T-cell (primary cell): ENCODE measurements around the gene HK3. TPM values are rescaled to one million over a fixed set of nuclear protein-coding genes. Genes with fewer than 3 reads are reported as not detected.
A peak's percentile ranks its signal among the peaks of the same experiment; 100 is the strongest.
"Not testable (repeated sequence)": the region's sequence is repeated elsewhere in the genome, so short reads cannot be mapped to it uniquely, and the experiment has no call there.

ENCODE experiments used
- ATAC-seq, 4 experiments: fragments of 200-7000 bp in 3 of 4; fragments of 150-1000 bp in 1 of 4; cut with Tn5 transposase; replicated peaks in 1 of 4; 1 replicate in 3 of 4; 2 replicates in 1 of 4; pipeline ENCODE4 v1.10.0; 2021; ENCODE audit warnings: moderate library complexity in 3 of 4, mild to moderate bottlenecking in 2 of 4, moderate number of reproducible peaks in 1 of 4
- CTCF ChIA-PET, 2 donors: fragments of 300-600 bp; sonication (Branson Sonifier 250); formaldehyde crosslinking; loops; one replicate each; lab custom pipeline; 2022; ENCODE audit warnings: antibody characterized with exemption in 2 of 2; lab: Charles Lee
- POLR2A ChIA-PET, 2 donors: fragments of 300-600 bp; sonication (Branson Sonifier 250); formaldehyde crosslinking; loops; one replicate each; lab custom pipeline; 2022; ENCODE audit warnings: antibody characterized with exemption in 2 of 2; lab: Charles Lee
- DNase-seq, 35 experiments: peaks; one replicate each; pipeline versions ENCODE4 v3.0.0 to v3.0.0-alpha.2; 2013 to 2023
- H3K27ac ChIP-seq: one replicate; pipeline ENCODE4 v1.5.1; 2013; ENCODE audit warnings: low read length
- H3K27me3 ChIP-seq, 2 experiments: replicated peaks in 1 of 2; 1 replicate in 1 of 2; 2 replicates in 1 of 2; pipeline versions ENCODE4 v1.6.1 to v1.7.0; 2013; ENCODE audit warnings: low read length in 1 of 2, mixed read lengths in 1 of 2; ENCODE audit not compliant: control insufficient read depth in 2 of 2, insufficient read depth in 2 of 2; ENCODE audit errors: extremely low read depth in 1 of 2
- H3K36me3 ChIP-seq, 2 donors: 1 replicate in 1 of 2; 2 replicates in 1 of 2; pipeline versions ENCODE4 v1.6.1 to v1.7.0; 2013; ENCODE audit warnings: low read length in 1 of 2; ENCODE audit not compliant: control insufficient read depth in 2 of 2, insufficient read depth in 1 of 2; ENCODE audit errors: extremely low read depth in 1 of 2
- H3K4me1 ChIP-seq, 2 experiments: 1 replicate in 1 of 2; 2 replicates in 1 of 2; pipeline versions ENCODE4 v1.6.1 to v1.7.0; 2013; ENCODE audit warnings: low read length in 2 of 2, mixed read lengths in 1 of 2; ENCODE audit not compliant: insufficient read depth in 2 of 2, control insufficient read depth in 1 of 2; ENCODE audit errors: extremely low read depth in 1 of 2
- H3K4me3 ChIP-seq, 2 donors: 1 replicate in 1 of 2; 2 replicates in 1 of 2; pipeline versions ENCODE4 v1.5.1 to v1.7.0; 2013; ENCODE audit warnings: mild to moderate bottlenecking in 2 of 2, low read length in 1 of 2, moderate library complexity in 1 of 2; ENCODE audit not compliant: control insufficient read depth in 1 of 2; ENCODE audit errors: extremely low read depth in 1 of 2
- H3K9me3 ChIP-seq: 2 replicates; pipeline ENCODE4 v1.7.0; 2013
- H3K27ac Mint-ChIP-seq, 2 donors: one replicate each; pipeline ENCODE4 v1.8.0; 2020 to 2021; ENCODE audit warnings: mild to moderate bottlenecking in 2 of 2, mixed read lengths in 2 of 2
- H3K27me3 Mint-ChIP-seq, 2 donors: one replicate each; pipeline ENCODE4 v1.8.0; 2021 to 2022; ENCODE audit warnings: mixed read lengths in 2 of 2
- H3K36me3 Mint-ChIP-seq: one replicate; pipeline ENCODE4 v1.8.0; 2021; ENCODE audit warnings: mixed read lengths
- H3K4me1 Mint-ChIP-seq, 3 donors: one replicate each; pipeline ENCODE4 v1.8.0; 2020 to 2022; ENCODE audit warnings: mixed read lengths in 3 of 3, mild to moderate bottlenecking in 1 of 3
- H3K4me3 Mint-ChIP-seq, 3 donors: one replicate each; pipeline ENCODE4 v1.8.0; 2020 to 2022; ENCODE audit warnings: mild to moderate bottlenecking in 3 of 3, mixed read lengths in 3 of 3, moderate library complexity in 3 of 3
- H3K9me3 Mint-ChIP-seq, 3 donors: one replicate each; pipeline ENCODE4 v1.8.0; 2020 to 2022; ENCODE audit warnings: mixed read lengths in 3 of 3
- WGBS: methylation state at CpG from one replicate; pipeline ENCODE4 v1.1.5; 2013; ENCODE audit warnings: missing lambda C conversion rate; ENCODE audit not compliant: insufficient coverage; 5-methylcytosine and 5-hydroxymethylcytosine counted together
- total RNA-seq, 35 experiments: library from RNA in 6 of 35; stranded (reverse) in 6 of 35; fragments of 120-200 nt in 1 of 35; gene quantifications; one replicate each; pipeline versions ENCODE4 v1.2.1 to v1.2.4 and lab custom pipeline; 2013 to 2026

Gene HK3
- total RNA-seq, 5 donors from 2014 or later (not counting 1 experiment from before 2014, with no cell fraction given), result 0.16 to 0.85 (median 0.44) TPM

DNA sequence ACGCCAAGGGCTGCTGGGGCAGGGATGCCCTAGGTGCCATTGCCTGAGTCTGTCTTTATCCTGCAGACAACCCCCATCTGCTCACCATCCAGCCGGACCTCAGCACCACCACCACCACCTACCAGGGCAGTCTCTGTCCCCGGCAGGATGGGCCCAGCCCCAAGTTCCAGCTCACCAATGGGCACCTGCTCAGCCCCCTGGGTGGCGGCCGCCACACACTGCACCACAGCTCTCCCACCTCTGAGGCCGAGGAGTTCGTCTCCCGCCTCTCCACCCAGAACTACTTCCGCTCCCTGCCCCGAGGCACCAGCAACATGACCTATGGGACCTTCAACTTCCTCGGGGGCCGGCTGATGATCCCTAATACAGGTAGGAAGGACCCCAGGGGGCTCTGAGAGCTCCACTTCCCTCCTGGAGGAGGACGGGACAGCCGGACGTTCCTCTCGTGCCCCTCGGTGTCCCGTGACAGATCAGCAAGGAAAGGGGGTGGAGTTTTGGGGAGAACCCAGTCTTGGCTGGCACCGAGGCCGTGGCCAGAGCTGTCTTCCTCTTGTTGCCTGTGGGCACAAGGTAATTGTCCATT, 24.9 kb downstream of the HK3 start:
- Histone ChIP-seq H3K36me3 (no peaks in the 10 kb centered on the region), H3K27me3 (peaks cover 0 to 56% of the 10 kb centered on the region in 2 experiments), H3K9me3 (no peaks in the 10 kb centered on the region), H3K27ac (no peak overlapping the region), H3K4me1 (peaks cover 0 to 26% of the 10 kb centered on the region in 2 experiments), H3K4me3 (no peak overlapping the region)
- ATAC-seq (no peak), DNase-seq (no peak)
- peaks cover 0 to 3% (median 0%) of the 10 kb centered on the region in 3 donors for H3K9me3 Mint-ChIP-seq
- ChIA-PET POLR2A (no interaction called here), CTCF (no interaction called here)
- H3K27ac Mint-ChIP-seq, result no peak overlapping the region
- no peak overlapping the region for H3K4me3 Mint-ChIP-seq
- peaks cover 13 to 24% (median 18%) of the 10 kb centered on the region in 3 donors for H3K4me1 Mint-ChIP-seq
- no peaks in the 10 kb centered on the region for H3K36me3 Mint-ChIP-seq
- WGBS, result 86% methylated on average over 13 of the region's 20 CpGs
- peaks cover 19 to 27% of the 10 kb centered on the region in 2 donors for H3K27me3 Mint-ChIP-seq

GRCh38 chr5:176873541-176874172, 25.5 kb downstream of the HK3 start:
- H3K4me3 Mint-ChIP-seq, result no peak overlapping the region
- H3K4me3 ChIP-seq, result no peak overlapping the region
- WGBS, result 73% methylated on average over 15 of the region's 16 CpGs

DNA sequence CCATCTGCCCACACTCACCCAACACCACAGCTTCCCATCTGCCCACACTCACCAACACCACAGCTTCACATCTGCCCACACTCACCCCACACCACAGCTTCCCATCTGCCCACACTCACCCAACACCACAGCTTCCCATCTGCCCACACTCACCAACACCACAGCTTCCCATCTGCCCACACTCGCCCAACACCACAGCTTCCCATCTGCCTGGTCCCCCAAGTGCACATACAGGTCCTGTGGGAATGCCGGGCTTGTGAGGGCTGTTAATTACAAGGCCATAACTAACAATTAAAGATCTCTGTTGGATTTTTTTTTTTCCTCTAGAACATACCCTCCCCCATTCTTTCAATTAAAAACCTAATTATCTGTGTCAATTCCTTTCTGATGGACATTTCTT, 26.1 kb downstream of the HK3 start:
- H3K36me3 Mint-ChIP-seq, H3K36me3 ChIP-seq, H3K9me3 Mint-ChIP-seq, H3K27ac ChIP-seq, H3K9me3 ChIP-seq, H3K4me3 ChIP-seq, ATAC-seq, H3K27ac Mint-ChIP-seq, CTCF ChIA-PET, H3K4me3 Mint-ChIP-seq: not testable (repeated sequence)
- POLR2A ChIA-PET, result interaction anchor here in 1 of 2 donors (0.7 kb wide), 1 partner anchor 428 kb away, joined by 3 read pairs; no protein-coding TSS in a partner anchor
- WGBS, result no CpG with 5 or more reads among the region's 2 CpGs
- Mint-ChIP-seq H3K27me3 (peaks cover 19 to 23% of the 10 kb centered on the region in 2 donors), H3K4me1 (peaks cover 13 to 24% (median 18%) of the 10 kb centered on the region in 3 donors)
- Histone ChIP-seq H3K4me1 (peaks cover 0 to 26% of the 10 kb centered on the region in 2 experiments), H3K27me3 (peaks cover 0 to 48% of the 10 kb centered on the region in 2 experiments)
- peak in 1 of 35 experiments; percentile 11 for DNase-seq

More at GRCh38 chr5:176873541-176874172, 25.5 kb downstream of the HK3 start:
- Histone ChIP-seq H3K9me3 (no peaks in the 10 kb centered on the region), H3K4me1 (peaks cover 0 to 26% of the 10 kb centered on the region in 2 experiments), H3K27ac (no peak overlapping the region), H3K36me3 (no peaks in the 10 kb centered on the region), H3K27me3 (peaks cover 0 to 50% of the 10 kb centered on the region in 2 experiments)
- Mint-ChIP-seq H3K27me3 (peaks cover 19 to 27% of the 10 kb centered on the region in 2 donors), H3K36me3 (no peaks in the 10 kb centered on the region), H3K4me1 (peaks cover 13 to 24% (median 18%) of the 10 kb centered on the region in 3 donors), H3K9me3 (peaks cover 0 to 3% (median 0%) of the 10 kb centered on the region in 3 donors), H3K27ac (no peak overlapping the region)
- POLR2A ChIA-PET, result interaction anchor here in 1 of 2 donors (0.7 kb wide), 1 partner anchor 427 kb away, joined by 3 read pairs; no protein-coding TSS in a partner anchor
- DNase-seq (no peak), ATAC-seq (no peak)
- CTCF ChIA-PET, result interaction anchor here in 1 of 2 donors (0.6 kb wide), 1 partner anchor 104 kb away, joined by 3 read pairs; no protein-coding TSS in a partner anchor

- H3K4me3 ChIP-seq, H3K9me3 Mint-ChIP-seq, CTCF ChIA-PET, H3K27ac Mint-ChIP-seq, H3K9me3 ChIP-seq, POLR2A ChIA-PET, H3K27ac ChIP-seq, H3K36me3 ChIP-seq, H3K4me3 Mint-ChIP-seq, ATAC-seq, H3K36me3 Mint-ChIP-seq: not testable (repeated sequence)
- Mint-ChIP-seq H3K4me1 (peaks cover 13 to 24% (median 18%) of the 10 kb centered on the region in 3 donors), H3K27me3 (peaks cover 19 to 23% of the 10 kb centered on the region in 2 donors)
- 0% methylated on average over 1 of the region's 2 CpGs for WGBS
- Histone ChIP-seq H3K27me3 (peaks cover 0 to 47% of the 10 kb centered on the region in 2 experiments), H3K4me1 (peaks cover 0 to 26% of the 10 kb centered on the region in 2 experiments)
- DNase-seq, result peak in 7 of 35 experiments; percentile 2 to 12 (median 6)
Measured at GRCh38 chr5:176872586-176872985, 26.6 kb downstream of the HK3 start.

GRCh38 chr5:176870644-176871043, 28.5 kb downstream of the HK3 start:
- not testable (repeated sequence) for H3K9me3 Mint-ChIP-seq, H3K36me3 Mint-ChIP-seq, H3K9me3 ChIP-seq, DNase-seq, ATAC-seq, H3K4me3 Mint-ChIP-seq, H3K27ac Mint-ChIP-seq, H3K4me3 ChIP-seq, H3K27ac ChIP-seq, H3K36me3 ChIP-seq
- H3K4me1 ChIP-seq, result peaks cover 0 to 18% of the 10 kb centered on the region in 2 experiments
- ChIA-PET CTCF (interaction anchor here in 1 of 2 donors (0.7 kb wide), 1 partner anchor 32 kb away, joined by 4 read pairs; no protein-coding TSS in a partner anchor), POLR2A (interaction anchor here in 1 of 2 donors (0.6 kb wide), 1 partner anchor 12 kb away, joined by 3 read pairs; no protein-coding TSS in a partner anchor)
- Mint-ChIP-seq H3K27me3 (peaks cover 9 to 28% of the 10 kb centered on the region in 2 donors), H3K4me1 (peaks cover 6 to 17% (median 9%) of the 10 kb centered on the region in 3 donors)
- peaks cover 0 to 47% of the 10 kb centered on the region in 2 experiments for H3K27me3 ChIP-seq
- WGBS, result 63% methylated on average over 4 of the region's 10 CpGs

DNA sequence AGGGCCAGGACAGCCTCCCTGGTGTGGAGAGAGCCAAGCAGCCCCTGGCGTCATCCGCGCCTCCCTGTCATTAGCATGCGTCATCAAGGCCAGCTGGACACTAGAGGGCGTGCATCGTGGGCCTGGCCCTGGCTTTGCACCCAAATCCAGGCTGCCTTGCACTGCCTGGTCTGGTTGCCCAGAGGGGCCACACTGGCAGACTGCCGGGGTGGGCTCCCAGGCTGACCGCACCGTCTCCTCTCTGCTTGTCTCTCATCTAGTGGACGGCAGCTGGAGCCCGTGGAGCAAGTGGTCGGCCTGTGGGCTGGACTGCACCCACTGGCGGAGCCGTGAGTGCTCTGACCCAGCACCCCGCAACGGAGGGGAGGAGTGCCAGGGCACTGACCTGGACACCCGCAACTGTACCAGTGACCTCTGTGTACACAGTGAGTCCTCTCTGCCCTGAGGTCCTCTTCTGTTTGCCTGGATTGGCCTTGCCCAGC, 29.0 kb downstream of the HK3 start:
- Mint-ChIP-seq H3K9me3 (peaks cover 0 to 3% (median 0%) of the 10 kb centered on the region in 3 donors), H3K4me3 (no peak overlapping the region), H3K27ac (no peak overlapping the region), H3K27me3 (peaks cover 4 to 28% of the 10 kb centered on the region in 2 donors), H3K4me1 (peaks cover 5 to 12% (median 6%) of the 10 kb centered on the region in 3 donors), H3K36me3 (no peaks in the 10 kb centered on the region)
- DNase-seq (no peak), ATAC-seq (no peak)
- H3K4me3 ChIP-seq, result no peak overlapping the region
- no peaks in the 10 kb centered on the region for H3K36me3 ChIP-seq
- peaks cover 0 to 17% of the 10 kb centered on the region in 2 experiments for H3K4me1 ChIP-seq
- POLR2A ChIA-PET, result no interaction called here
- H3K27me3 ChIP-seq, result peaks cover 0 to 47% of the 10 kb centered on the region in 2 experiments
- 76% methylated on average over 16 of the region's 17 CpGs for WGBS
- CTCF ChIA-PET, result no interaction called here
- no peaks in the 10 kb centered on the region for H3K9me3 ChIP-seq
- no peak overlapping the region for H3K27ac ChIP-seq
